HCT116 (cell line): ENCODE data around the gene BLZF1. TPM values are rescaled to one million over a fixed set of nuclear protein-coding genes. Genes with fewer than 3 reads are reported as not detected.

ENCODE experiments used
- ATAC-seq: fragments of 200-7000 bp; cut with Tn5 transposase; 2 replicates; pipeline ENCODE4 v1.9.1; 2020; ENCODE audit warnings: mild to moderate bottlenecking, moderate library complexity
- BruUV-seq: library from RNA; stranded (reverse); fragments of 400-500 nt; replicated peaks from 2 replicates; lab custom pipeline; 2021; lab: Mats Ljungman, UMichigan
- CTCF ChIA-PET: fragments of 300-600 bp; sonication (Branson Sonifier 250); formaldehyde crosslinking; loops from one replicate; lab custom pipeline; 2021; ENCODE audit warnings: antibody characterized with exemption; lab: Charles Lee
- POLR2A ChIA-PET: fragments of 300-600, 350-600 bp; sonication (Branson Sonifier 250); formaldehyde crosslinking; loops from one replicate; lab custom pipeline; 2021; ENCODE audit warnings: antibody characterized with exemption; lab: Charles Lee
- RAD21 ChIA-PET, 2 experiments: fragments of 300-600 bp; sonication (Branson Sonifier 250); formaldehyde crosslinking; loops; one replicate each; lab custom pipeline; 2023; ENCODE audit warnings: low total read pairs in 2 of 2; ENCODE audit not compliant: uncharacterized antibody in 2 of 2, unreplicated experiment in 2 of 2, low non-redundant PET in 1 of 2; lab: Charles Lee
- DNase-seq: peaks from one replicate; pipeline ENCODE4 v3.0.0-alpha.2; 2010; ENCODE audit warnings: low read depth, low spot score
- H2AFZ ChIP-seq: fragments of 200-600 bp; shearing (Covaris generic), sonication (generic); 2 replicates; pipeline ENCODE4 v1.6.1; 2017; ENCODE audit warnings: low read depth, mixed run types, mixed read lengths, antibody characterized with exemption, low read length; ENCODE audit not compliant: poor library complexity, severe bottlenecking
- H3K27ac ChIP-seq: 2 replicates; pipeline ENCODE4 v1.5.1; 2012; ENCODE audit warnings: low read depth, low read length
- H3K27me3 ChIP-seq: fragments of 200-600 bp; sonication (generic); 2 replicates; pipeline ENCODE4 v1.6.1; 2016; ENCODE audit warnings: mixed run types, low read length, mixed read lengths; ENCODE audit not compliant: insufficient read depth
- H3K36me3 ChIP-seq, 2 experiments: fragments of 200-500 bp in 1 of 2; fragments of 200-600 bp in 1 of 2; sonication (Bioruptor generic) in 1 of 2; sonication (generic) in 1 of 2; 2 replicates each; pipeline versions ENCODE4 v1.5.1 to v1.6.1; 2014 to 2016; ENCODE audit warnings: low read length in 2 of 2, inconsistent platforms in 1 of 2, mixed read lengths in 1 of 2, mixed run types in 1 of 2; ENCODE audit not compliant: insufficient read depth in 2 of 2, control insufficient read depth in 1 of 2
- H3K4me1 ChIP-seq, 2 experiments: fragments of 200-600 bp in 1 of 2; sonication (generic) in 1 of 2; 2 replicates each; pipeline versions ENCODE4 v1.5.1 to v1.6.1; 2012 to 2017; ENCODE audit warnings: low read length in 2 of 2, inconsistent platforms in 1 of 2, mild to moderate bottlenecking in 1 of 2, mixed read lengths in 1 of 2, mixed run types in 1 of 2, moderate library complexity in 1 of 2; ENCODE audit not compliant: insufficient read depth in 2 of 2, control insufficient read depth in 1 of 2
- H3K4me2 ChIP-seq: fragments of 200-600 bp; sonication (generic); 2 replicates; pipeline ENCODE4 v1.6.1; 2017; ENCODE audit warnings: mixed run types, low read length, mixed read lengths
- H3K4me3 ChIP-seq, 2 experiments: fragments of 200-600 bp in 1 of 2; sonication (generic) in 1 of 2; replicated peaks in 1 of 2; 2 replicates each; pipeline ENCODE4 v1.5.1; 2011 to 2016; ENCODE audit warnings: low read length in 2 of 2, control low read depth in 1 of 2, low read depth in 1 of 2, mild to moderate bottlenecking in 1 of 2, mixed read lengths in 1 of 2, mixed run types in 1 of 2
- H3K79me2 ChIP-seq: fragments of 200-600 bp; sonication (generic); 2 replicates; pipeline ENCODE4 v1.6.1; 2017; ENCODE audit warnings: mild to moderate bottlenecking, mixed run types, low read length, moderate library complexity, mixed read lengths; ENCODE audit not compliant: insufficient read depth
- H3K9ac ChIP-seq: fragments of 200-600 bp; sonication (generic); 2 replicates; pipeline ENCODE4 v1.6.1; 2016; ENCODE audit warnings: low read length, mixed read lengths
- H3K9me2 ChIP-seq: fragments of 200-600 bp; sonication (generic), shearing (Covaris generic); 2 replicates; pipeline ENCODE4 v1.6.1; 2017; ENCODE audit warnings: mixed run types, mild to moderate bottlenecking, moderate library complexity; ENCODE audit not compliant: insufficient read depth
- H3K9me3 ChIP-seq, 2 experiments: fragments of 200-500 bp in 1 of 2; fragments of 200-600 bp in 1 of 2; sonication (Bioruptor generic) in 1 of 2; sonication (generic) in 1 of 2; 2 replicates each; pipeline ENCODE4 v1.6.1; 2014 to 2017; ENCODE audit warnings: low read length in 2 of 2, mixed read lengths in 2 of 2, inconsistent platforms in 1 of 2, low read depth in 1 of 2, mild to moderate bottlenecking in 1 of 2, mixed run types in 1 of 2, moderate library complexity in 1 of 2; ENCODE audit not compliant: control insufficient read depth in 1 of 2, insufficient read depth in 1 of 2
- H4K20me1 ChIP-seq: fragments of 200-600 bp; sonication (generic), shearing (Covaris generic); 2 replicates; pipeline ENCODE4 v1.6.1; 2017; ENCODE audit warnings: mixed run types, mild to moderate bottlenecking, moderate library complexity; ENCODE audit not compliant: insufficient read depth
- CBX3 ChIP-seq: IDR thresholded peaks from 2 replicates; pipeline ENCODE4 v1.6.1; 2012; ENCODE audit warnings: low read depth
- FOSL1 ChIP-seq: IDR thresholded peaks from 2 replicates; pipeline ENCODE4 v1.6.1; 2012; ENCODE audit warnings: low read depth
- JUND ChIP-seq: IDR thresholded peaks from 2 replicates; pipeline ENCODE4 v1.6.1; 2012
- SP1 ChIP-seq: IDR thresholded peaks from 2 replicates; pipeline ENCODE4 v1.6.1; 2012; ENCODE audit warnings: low read depth
- SRF ChIP-seq: IDR thresholded peaks from 2 replicates; pipeline ENCODE4 v1.6.1; 2012; ENCODE audit warnings: low read depth
- intact Hi-C: fragments of 100-400 bp; cut with micrococcal nuclease; formaldehyde crosslinking; loops from 2 replicates; pipeline ENCODE4 v1.10.0; 2022
- total RNA-seq: library from RNA; stranded (reverse); gene quantifications from one replicate; pipeline ENCODE4 v1.2.1, GENCODE V29; 2021; ENCODE audit not compliant: unreplicated experiment

BLZF1 gene
- total RNA-seq, 1 experiment from 2014 or later, result 19.6 TPM

GRCh38 chr1:169363046-169363730 lies 4.8 kb upstream of the BLZF1 start:
- Histone ChIP-seq H3K36me3 (no peaks in the 10 kb centered on the region), H3K4me3 (peak overlapping the region in 1 of 2 experiments; percentile 32; a peak in 2 of 4 replicates), H3K27me3 (no peaks in the 10 kb centered on the region), H2AFZ (no peak overlapping the region), H3K27ac (peak overlapping the region; percentile 23; the same call in 1 of the 2 replicates), H3K9ac (peak overlapping the region; percentile 34; the same call in 1 of the 2 replicates), H4K20me1 (no peaks in the 10 kb centered on the region), H3K4me1 (peaks cover 11 to 35% of the 10 kb centered on the region in 2 experiments), H3K9me3 (no peaks in the 10 kb centered on the region), H3K4me2 (peak overlapping the region; percentile 71), H3K79me2 (peaks cover 10% of the 10 kb centered on the region), H3K9me2 (no peaks in the 10 kb centered on the region)
- RAD21 ChIA-PET, result no interaction called here
- CTCF ChIA-PET, result interaction anchor here (1.1 kb wide), 1 partner anchor 14 kb away, joined by 7 read pairs; no protein-coding TSS in a partner anchor
- BruUV-seq, result no TSS peak
- POLR2A ChIA-PET, result no interaction called here
- intact Hi-C loops, result no loop called here
- DNase-seq (peak; percentile 21), ATAC-seq (no peak; the same call in 1 of the 2 replicates)
- TF ChIP-seq CBX3, result no peak; the same call in 1 of the 2 replicates
- TF ChIP-seq FOSL1, result peak; percentile 53
- TF ChIP-seq JUND, result 0 out of 2 replicates have a peak, but pooled peaks have one; percentile 33

GRCh38 chr1:169364948-169365347 lies 3.0 kb upstream of the BLZF1 start:
- no peak overlapping the region for H3K4me2 ChIP-seq
- peaks cover 28% of the 10 kb centered on the region for H3K79me2 ChIP-seq
- CTCF ChIA-PET, result no interaction called here

More at GRCh38 chr1:169364948-169365347, 3.0 kb upstream of the BLZF1 start:
- no peak overlapping the region for H2AFZ ChIP-seq
- no peak overlapping the region for H3K4me3 ChIP-seq
- H3K27ac ChIP-seq, result no peak overlapping the region
- TF ChIP-seq SRF (no peak), SP1 (0 out of 2 replicates have a peak, but pooled peaks have one; percentile 9)
- DNase-seq (no peak), ATAC-seq (no peak)
- intact Hi-C loops, result no loop called here
- no TSS peak for BruUV-seq
- H3K9me2 ChIP-seq, result no peaks in the 10 kb centered on the region
- H3K36me3 ChIP-seq, result peaks cover 0 to 3% of the 10 kb centered on the region in 2 experiments; a peak in 1 of 4 replicates
- no peaks in the 10 kb centered on the region for H3K27me3 ChIP-seq
- H3K4me1 ChIP-seq, result peaks cover 17 to 40% of the 10 kb centered on the region in 2 experiments
- no peaks in the 10 kb centered on the region for H3K9me3 ChIP-seq
- H4K20me1 ChIP-seq, result no peaks in the 10 kb centered on the region
- no peak overlapping the region for H3K9ac ChIP-seq
- ChIA-PET RAD21 (no interaction called here), POLR2A (no interaction called here)
